Measurements from ENCODE around the gene IFITM10.

Gene IFITM10

DNA sequence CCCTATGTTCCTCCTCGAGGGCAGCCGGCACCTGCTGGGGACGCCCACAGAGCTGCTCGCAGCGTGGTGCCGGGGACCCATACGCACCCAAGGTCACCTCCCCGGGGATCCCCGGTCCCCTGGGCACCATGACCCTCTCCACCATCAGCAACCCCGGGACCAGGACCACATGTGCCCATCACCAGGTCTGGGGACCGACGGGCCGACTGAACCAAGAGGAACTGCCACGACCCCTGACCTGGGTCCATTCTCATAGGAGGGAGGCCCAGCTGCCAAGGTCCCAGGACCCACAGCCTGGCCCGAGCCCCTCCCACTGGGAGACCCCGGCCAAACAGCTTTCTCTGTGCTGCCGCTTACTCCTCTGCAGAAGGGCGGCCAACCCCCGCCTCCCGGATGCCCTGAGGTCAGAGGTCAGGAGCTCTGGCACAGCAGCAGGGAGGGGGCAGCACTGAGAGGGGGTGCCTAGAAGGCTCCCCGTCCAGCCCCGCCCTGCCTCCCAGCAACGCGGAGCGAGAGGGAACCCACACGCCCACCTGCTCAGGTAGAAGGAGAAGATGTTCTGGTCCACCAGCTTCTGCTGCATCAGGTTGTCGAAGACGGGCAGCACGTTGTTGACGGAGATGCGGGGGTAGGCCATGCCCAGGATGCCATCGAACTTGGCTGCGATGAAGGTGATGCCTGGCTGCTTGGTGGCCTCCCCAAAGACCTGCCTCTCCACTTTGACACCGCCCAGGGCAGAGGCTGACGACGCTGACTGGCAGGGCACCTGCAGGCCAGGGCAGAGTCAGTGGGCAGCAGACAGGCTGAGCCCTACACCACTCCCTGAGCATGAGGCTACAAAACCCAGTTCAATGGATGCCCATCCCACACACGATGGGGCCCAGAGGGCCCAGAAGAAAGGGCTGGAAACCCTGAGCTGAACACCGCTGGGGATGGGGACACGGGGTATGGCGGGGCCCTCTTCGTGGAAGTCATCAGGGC, 6.7 kb upstream of the IFITM10 start:
- DNase-seq (ENCODE audit: extremely low spot score), result no peak
- CTCF ChIA-PET, result no interaction called here
- POLR2A ChIA-PET, result no interaction called here
- TF ChIP-seq BHLHE40 (IDR thresholded peaks at IDR 0.05; ENCODE audit: borderline replicate concordance) (no peak), FOXM1 (IDR thresholded peaks at IDR 0.05; ENCODE audit: borderline replicate concordance) (no peak), ELF4 (IDR thresholded peaks at IDR 0.05) (no peak), FOXA1 (IDR thresholded peaks at IDR 0.05) (no peak), TARDBP (IDR thresholded peaks at IDR 0.05) (no peak), NFRKB (IDR thresholded peaks at IDR 0.05) (no peak), CTBP1 (IDR thresholded peaks at IDR 0.05; ENCODE audit: borderline replicate concordance) (no peak), L3MBTL2 (conservative IDR thresholded peaks at IDR 0.05) (no peak), ARNT (IDR thresholded peaks at IDR 0.05) (no peak), ZNF384 (IDR thresholded peaks at IDR 0.05) (no peak), SUZ12 (IDR thresholded peaks at IDR 0.05) (no peak), FOXK2 (IDR thresholded peaks at IDR 0.05) (no peak), LEF1 (IDR thresholded peaks at IDR 0.05; ENCODE audit: borderline replicate concordance) (no peak)
- TF ChIP-seq, protein P1, sequence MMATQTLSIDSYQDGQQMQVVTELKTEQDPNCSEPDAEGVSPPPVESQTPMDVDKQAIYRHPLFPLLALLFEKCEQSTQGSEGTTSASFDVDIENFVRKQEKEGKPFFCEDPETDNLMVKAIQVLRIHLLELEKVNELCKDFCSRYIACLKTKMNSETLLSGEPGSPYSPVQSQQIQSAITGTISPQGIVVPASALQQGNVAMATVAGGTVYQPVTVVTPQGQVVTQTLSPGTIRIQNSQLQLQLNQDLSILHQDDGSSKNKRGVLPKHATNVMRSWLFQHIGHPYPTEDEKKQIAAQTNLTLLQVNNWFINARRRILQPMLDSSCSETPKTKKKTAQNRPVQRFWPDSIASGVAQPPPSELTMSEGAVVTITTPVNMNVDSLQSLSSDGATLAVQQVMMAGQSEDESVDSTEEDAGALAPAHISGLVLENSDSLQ (IDR thresholded peaks at IDR 0.05), result no peak

DNA sequence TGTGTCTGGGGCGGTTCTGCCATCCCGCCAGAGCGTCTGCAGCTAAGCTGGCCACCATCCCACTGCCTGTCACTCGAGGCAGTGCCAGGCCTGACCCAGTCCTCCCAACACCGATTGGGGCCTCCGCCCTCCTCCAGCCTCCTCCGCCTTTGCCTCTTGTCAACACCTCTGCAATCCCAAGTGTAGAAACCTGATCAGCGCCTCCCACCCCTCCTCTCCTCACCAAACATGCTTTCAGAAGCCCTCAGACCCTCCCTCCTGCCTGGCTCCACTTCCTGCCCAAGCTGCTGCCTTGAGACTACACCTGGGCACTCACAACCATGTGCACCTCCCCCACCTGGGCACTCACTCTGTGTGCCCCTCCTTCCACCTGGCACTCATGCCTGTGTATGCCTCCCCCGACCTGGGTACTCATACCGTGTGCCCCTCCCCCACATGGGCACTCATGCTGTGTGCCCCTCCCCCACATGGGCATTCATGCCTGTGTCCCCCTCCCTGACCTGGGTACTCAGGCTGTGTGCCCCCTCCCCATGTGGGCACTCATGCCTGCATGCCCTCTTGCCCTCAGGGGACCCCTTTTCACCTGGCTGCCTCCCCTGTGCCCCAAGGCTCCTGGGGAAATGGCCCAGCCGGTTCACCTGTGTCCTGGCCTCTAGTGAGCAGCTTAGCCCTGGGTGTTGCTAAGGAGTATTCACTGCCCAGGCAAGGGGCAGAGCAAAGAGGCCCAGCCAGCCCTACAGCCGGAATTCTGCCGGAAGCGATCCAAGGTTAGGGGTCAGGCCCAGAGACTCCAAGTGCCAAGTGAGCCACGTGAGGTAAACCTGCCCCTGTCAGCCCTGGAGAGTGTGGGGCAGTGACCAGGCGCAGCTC, 5.5 kb upstream of the IFITM10 start:
- no peak for DNase-seq (ENCODE audit: extremely low spot score)
- POLR2A ChIA-PET, result no interaction called here
- CTCF ChIA-PET, result no interaction called here
- TF ChIP-seq, protein P1 (IDR thresholded peaks at IDR 0.05), result no peak
- TF ChIP-seq ARNT (IDR thresholded peaks at IDR 0.05) (no peak), TARDBP (IDR thresholded peaks at IDR 0.05) (no peak), FOXM1 (IDR thresholded peaks at IDR 0.05; ENCODE audit: borderline replicate concordance) (no peak), FOXA1 (IDR thresholded peaks at IDR 0.05) (no peak), CTBP1 (IDR thresholded peaks at IDR 0.05; ENCODE audit: borderline replicate concordance) (no peak), LEF1 (IDR thresholded peaks at IDR 0.05; ENCODE audit: borderline replicate concordance) (no peak), L3MBTL2 (conservative IDR thresholded peaks at IDR 0.05) (no peak), SP1 (IDR thresholded peaks at IDR 0.05) (no peak), ELF4 (IDR thresholded peaks at IDR 0.05) (no peak), ZNF384 (IDR thresholded peaks at IDR 0.05) (no peak), FOXK2 (IDR thresholded peaks at IDR 0.05) (no peak), SUZ12 (IDR thresholded peaks at IDR 0.05) (no peak), NFRKB (IDR thresholded peaks at IDR 0.05) (no peak)

DNA sequence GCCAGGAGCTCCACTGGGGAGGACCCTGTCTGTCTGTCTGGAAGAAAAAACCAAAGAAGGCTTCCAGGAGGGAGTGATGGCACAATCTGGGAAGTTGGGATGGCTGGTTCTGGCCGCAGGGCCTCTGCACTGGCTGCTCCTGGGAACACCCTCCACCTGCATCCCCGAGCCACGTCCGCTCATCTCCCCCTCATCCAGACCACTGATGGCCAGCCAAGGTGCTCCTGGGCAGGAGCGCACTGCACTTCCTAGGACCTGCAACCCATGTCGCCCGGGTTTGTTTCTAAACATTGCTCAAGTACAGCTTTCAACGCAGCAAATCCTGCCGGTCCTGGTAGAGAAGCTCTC, 4.9 kb upstream of the IFITM10 start:
- no peak for DNase-seq (ENCODE audit: extremely low spot score)
- TF ChIP-seq, protein P1 (IDR thresholded peaks at IDR 0.05), result no peak
- TF ChIP-seq LEF1 (IDR thresholded peaks at IDR 0.05; ENCODE audit: borderline replicate concordance), result no peak
- no peak for TF ChIP-seq ELF4 (IDR thresholded peaks at IDR 0.05)
- ChIA-PET CTCF (no interaction called here), POLR2A (no interaction called here)

DNA sequence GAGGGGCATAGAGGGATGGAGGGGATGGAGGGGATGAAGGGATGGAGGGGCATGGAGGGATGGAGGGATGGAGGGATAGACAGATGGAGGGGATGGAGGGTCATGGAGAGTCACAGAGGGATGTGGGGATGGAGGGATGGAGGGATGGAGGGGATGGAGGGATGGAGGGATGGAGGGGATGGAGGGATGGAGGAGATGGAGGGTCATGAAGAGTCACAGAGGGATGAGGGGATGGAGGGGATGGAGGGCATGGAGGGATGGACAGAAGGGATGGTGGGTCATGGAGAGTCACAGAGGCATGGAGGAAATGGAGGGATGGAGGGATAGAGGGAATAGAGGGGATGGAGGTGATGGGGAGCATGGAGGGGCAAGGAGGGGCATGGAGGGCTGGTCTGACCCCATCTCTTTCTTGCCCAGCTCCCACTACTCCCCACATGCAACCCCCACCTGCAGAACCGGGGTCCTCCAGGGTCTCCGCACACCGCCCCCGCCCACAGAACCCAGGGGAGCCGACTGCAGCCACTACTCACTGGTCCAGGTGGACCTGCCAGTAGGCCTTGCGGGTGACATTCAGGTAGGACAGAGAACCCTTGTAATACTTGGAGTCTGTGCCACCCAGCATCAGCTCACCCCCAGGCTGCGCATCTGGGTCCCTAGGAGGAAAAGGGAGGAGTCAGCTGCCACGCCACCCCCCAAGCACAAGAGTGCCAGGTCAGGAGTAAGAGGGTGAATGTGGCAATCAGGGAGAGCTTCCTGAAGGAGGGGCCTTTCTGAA, 4.2 kb upstream of the IFITM10 start:
- ChIA-PET POLR2A (no interaction called here), CTCF (no interaction called here)
- no peak for DNase-seq (ENCODE audit: extremely low spot score)
- TF ChIP-seq SP1 (IDR thresholded peaks at IDR 0.05), result no peak
- no peak for TF ChIP-seq NFRKB (IDR thresholded peaks at IDR 0.05)
- TF ChIP-seq FOXK2 (IDR thresholded peaks at IDR 0.05), result no peak
- no peak for TF ChIP-seq SUZ12 (IDR thresholded peaks at IDR 0.05)
- no peak for TF ChIP-seq FOXM1 (IDR thresholded peaks at IDR 0.05; ENCODE audit: borderline replicate concordance)
- no peak for TF ChIP-seq LEF1 (IDR thresholded peaks at IDR 0.05; ENCODE audit: borderline replicate concordance)
- TF ChIP-seq ELF4 (IDR thresholded peaks at IDR 0.05), result no peak
- no peak for TF ChIP-seq CTBP1 (IDR thresholded peaks at IDR 0.05; ENCODE audit: borderline replicate concordance)
- TF ChIP-seq BHLHE40 (IDR thresholded peaks at IDR 0.05; ENCODE audit: borderline replicate concordance), result no peak
- TF ChIP-seq ARNT (IDR thresholded peaks at IDR 0.05), result no peak
- TF ChIP-seq TARDBP (IDR thresholded peaks at IDR 0.05), result no peak
- TF ChIP-seq, protein P1 (IDR thresholded peaks at IDR 0.05), result no peak
- TF ChIP-seq ZNF384 (IDR thresholded peaks at IDR 0.05), result no peak
- no peak for TF ChIP-seq L3MBTL2 (conservative IDR thresholded peaks at IDR 0.05)
- no peak for TF ChIP-seq HDGF (IDR thresholded peaks at IDR 0.05; ENCODE audit: borderline replicate concordance)

Measured in HEK293T (cell line).